ENCODE results near the gene FADS6. TPM values are rescaled to one million over a fixed set of nuclear protein-coding genes. Genes with fewer than 3 reads are reported as not detected.

Gene FADS6
- total RNA-seq, 1 donor, result not detected

- Histone ChIP-seq H3K9me3 (ENCODE audit: low read depth, low read length) (no peaks in the 10 kb centered on the region), H3K4me1 (ENCODE audit: insufficient read depth, low read length) (no peaks in the 10 kb centered on the region), H3K4me3 (ENCODE audit: low read length) (no peak overlapping the region), H3K27me3 (ENCODE audit: insufficient read depth, low read length) (no peaks in the 10 kb centered on the region)
Observed at GRCh38 chr17:74827800-74828199, 65.6 kb downstream of the FADS6 start.

Other genes with a start within 250 kb of the FADS6 start
- gene CD300LF, start 180.7 kb downstream of the FADS6 start, total RNA-seq, result 20.5 TPM
- gene RAB37, start 156.4 kb downstream of the FADS6 start, total RNA-seq, result 21.8 TPM
- gene NHERF1, start 145.0 kb downstream of the FADS6 start, total RNA-seq, result 62.9 TPM
- gene NAT9, start 117.3 kb downstream of the FADS6 start, total RNA-seq, result 14.9 TPM
- gene GRIN2C, start 33.7 kb downstream of the FADS6 start, total RNA-seq, result not detected
- gene FDXR, start 20.6 kb downstream of the FADS6 start, total RNA-seq, result 1.3 TPM
- gene USH1G, start 29.6 kb upstream of the FADS6 start, total RNA-seq, result not detected
- gene OTOP2, start 30.6 kb upstream of the FADS6 start, total RNA-seq, result not detected
- gene OTOP3, start 42.3 kb upstream of the FADS6 start, total RNA-seq, result not detected
- 3.1 TPM for gene HID1, start 79.1 kb upstream of the FADS6 start, total RNA-seq
- 0.31 TPM for gene CDR2L, start 94.0 kb upstream of the FADS6 start, total RNA-seq
- 8.6 TPM for gene MRPL58, start 119.0 kb upstream of the FADS6 start, total RNA-seq
- 150 TPM for gene ATP5PD, start 153.3 kb upstream of the FADS6 start, total RNA-seq
- gene KCTD2, start 153.6 kb upstream of the FADS6 start, total RNA-seq, result 18.6 TPM
- 13.0 TPM for gene SLC16A5, start 194.3 kb upstream of the FADS6 start, total RNA-seq
- 1.4 TPM for gene ARMC7, start 216.3 kb upstream of the FADS6 start, total RNA-seq
- gene NT5C, start 238.1 kb upstream of the FADS6 start, total RNA-seq, result 24.3 TPM

All from mononuclear cell (primary cell).